ENCODE data around the gene MATN3. TPM values are rescaled to one million over a fixed set of nuclear protein-coding genes. Genes with fewer than 3 reads are reported as not detected.
A peak's percentile ranks its signal among the peaks of the same experiment; 100 is the strongest.

Gene MATN3
- total RNA-seq, 1 experiment from 2014 or later, result 2.8 TPM

DNA sequence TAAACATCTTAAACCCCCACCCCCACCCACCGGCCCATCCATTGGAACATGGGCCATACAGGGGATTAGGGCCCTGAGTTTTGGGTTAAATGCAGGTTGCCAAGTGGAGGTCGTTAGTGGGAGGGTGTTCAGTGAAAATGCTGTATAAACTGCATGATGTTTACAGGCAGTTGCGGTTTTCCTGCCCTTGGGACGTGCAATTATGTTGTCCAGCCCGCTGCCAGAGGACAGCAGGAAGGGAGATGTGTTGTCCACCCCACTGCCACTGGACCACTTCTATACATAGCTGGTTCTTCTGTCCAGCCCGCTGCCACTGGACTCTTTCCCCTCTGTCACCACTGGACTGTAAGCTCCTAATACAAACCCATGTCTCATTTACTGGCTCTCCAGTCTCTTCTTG lies 41.7 kb upstream of the MATN3 start:
- TF ChIP-seq, protein P1, sequence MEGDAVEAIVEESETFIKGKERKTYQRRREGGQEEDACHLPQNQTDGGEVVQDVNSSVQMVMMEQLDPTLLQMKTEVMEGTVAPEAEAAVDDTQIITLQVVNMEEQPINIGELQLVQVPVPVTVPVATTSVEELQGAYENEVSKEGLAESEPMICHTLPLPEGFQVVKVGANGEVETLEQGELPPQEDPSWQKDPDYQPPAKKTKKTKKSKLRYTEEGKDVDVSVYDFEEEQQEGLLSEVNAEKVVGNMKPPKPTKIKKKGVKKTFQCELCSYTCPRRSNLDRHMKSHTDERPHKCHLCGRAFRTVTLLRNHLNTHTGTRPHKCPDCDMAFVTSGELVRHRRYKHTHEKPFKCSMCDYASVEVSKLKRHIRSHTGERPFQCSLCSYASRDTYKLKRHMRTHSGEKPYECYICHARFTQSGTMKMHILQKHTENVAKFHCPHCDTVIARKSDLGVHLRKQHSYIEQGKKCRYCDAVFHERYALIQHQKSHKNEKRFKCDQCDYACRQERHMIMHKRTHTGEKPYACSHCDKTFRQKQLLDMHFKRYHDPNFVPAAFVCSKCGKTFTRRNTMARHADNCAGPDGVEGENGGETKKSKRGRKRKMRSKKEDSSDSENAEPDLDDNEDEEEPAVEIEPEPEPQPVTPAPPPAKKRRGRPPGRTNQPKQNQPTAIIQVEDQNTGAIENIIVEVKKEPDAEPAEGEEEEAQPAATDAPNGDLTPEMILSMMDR (conservative IDR thresholded peaks at IDR 0.05; ENCODE audit: low read depth, low read length), result no peak
- TF ChIP-seq EZH2 (IDR thresholded peaks at IDR 0.05; ENCODE audit: borderline replicate concordance, low read depth, low read length, poor library complexity, severe bottlenecking), result no peak
- ChIA-PET POLR2A (ENCODE audit: low non-redundant PET) (no interaction called here), CTCF (no interaction called here)
- BruUV-seq (replicated peaks), result no TSS peak
- no peaks in the 10 kb centered on the region for H3K36me3 ChIP-seq (ENCODE audit: insufficient read depth, low read length, poor library complexity, severe bottlenecking)
- no peak overlapping the region for H3K4me3 ChIP-seq (ENCODE audit: low read depth, low read length, poor library complexity, severe bottlenecking)
- intact Hi-C loops (cut with micrococcal nuclease; ENCODE audit: unreplicated experiment), result loop anchor here (5.0 kb wide), 1 partner anchor 152 kb away; the partner anchor contains the start of gene TTC32
- no peak for DNase-seq (ENCODE audit: low spot score)
- peaks cover 10% of the 10 kb centered on the region for H3K4me1 ChIP-seq (ENCODE audit: insufficient read depth, low read length, poor library complexity, severe bottlenecking)
- H3K27me3 ChIP-seq (replicated peaks; ENCODE audit: insufficient read depth, low read depth, low read length, poor library complexity), result no peaks in the 10 kb centered on the region
- H3K9me3 ChIP-seq (ENCODE audit: low read depth, low read length, poor library complexity, severe bottlenecking), result no peaks in the 10 kb centered on the region
- no peak overlapping the region for H3K27ac ChIP-seq (ENCODE audit: low read depth, low read length, poor library complexity, severe bottlenecking)

DNA sequence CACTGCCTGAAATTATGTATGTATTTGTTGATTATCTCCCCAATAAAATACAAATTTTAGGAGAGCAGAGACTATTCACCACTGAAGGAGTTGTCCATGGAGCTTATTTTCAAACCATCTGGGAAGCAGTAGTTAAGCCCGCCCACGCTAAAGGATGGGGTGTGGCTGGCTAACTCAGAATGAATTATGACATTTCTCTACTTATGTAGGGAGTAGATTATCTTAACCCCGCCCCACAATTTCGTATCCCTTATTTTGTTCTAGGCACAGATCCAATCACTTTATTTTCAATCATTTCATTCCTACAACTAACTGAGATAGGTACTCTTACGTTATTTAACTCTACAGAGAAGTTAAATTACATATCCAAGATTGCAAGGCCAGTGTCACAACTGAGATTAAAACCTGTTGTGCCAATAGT lies 40.4 kb upstream of the MATN3 start:
- DNase-seq (ENCODE audit: low spot score), result peak; percentile 88
- H3K4me3 ChIP-seq (ENCODE audit: low read depth, low read length, poor library complexity, severe bottlenecking), result peak overlapping the region; percentile 88
- TF ChIP-seq, protein P1 (conservative IDR thresholded peaks at IDR 0.05; ENCODE audit: low read depth, low read length), result no peak
- TF ChIP-seq EZH2 (IDR thresholded peaks at IDR 0.05; ENCODE audit: borderline replicate concordance, low read depth, low read length, poor library complexity, severe bottlenecking), result no peak
- H3K27me3 ChIP-seq (replicated peaks; ENCODE audit: insufficient read depth, low read depth, low read length, poor library complexity), result no peaks in the 10 kb centered on the region
- peak overlapping the region; percentile 99 for H3K27ac ChIP-seq (ENCODE audit: low read depth, low read length, poor library complexity, severe bottlenecking)
- H3K4me1 ChIP-seq (ENCODE audit: insufficient read depth, low read length, poor library complexity, severe bottlenecking), result peaks cover 23% of the 10 kb centered on the region
- ChIA-PET POLR2A (ENCODE audit: low non-redundant PET) (interaction anchor here (0.6 kb wide), 1 partner anchor 15 kb away, joined by 3 read pairs; no protein-coding TSS in a partner anchor), CTCF (interaction anchor here (1.3 kb wide), 1 partner anchor 97 kb away, joined by 3 read pairs; no protein-coding TSS in a partner anchor)
- no peaks in the 10 kb centered on the region for H3K36me3 ChIP-seq (ENCODE audit: insufficient read depth, low read length, poor library complexity, severe bottlenecking)
- H3K9me3 ChIP-seq (ENCODE audit: low read depth, low read length, poor library complexity, severe bottlenecking), result no peaks in the 10 kb centered on the region
- intact Hi-C loops (cut with micrococcal nuclease; ENCODE audit: unreplicated experiment), result loop anchor here (5.0 kb wide), 1 partner anchor 151 kb away; the partner anchor contains the start of gene TTC32
- no TSS peak for BruUV-seq (replicated peaks)

DNA sequence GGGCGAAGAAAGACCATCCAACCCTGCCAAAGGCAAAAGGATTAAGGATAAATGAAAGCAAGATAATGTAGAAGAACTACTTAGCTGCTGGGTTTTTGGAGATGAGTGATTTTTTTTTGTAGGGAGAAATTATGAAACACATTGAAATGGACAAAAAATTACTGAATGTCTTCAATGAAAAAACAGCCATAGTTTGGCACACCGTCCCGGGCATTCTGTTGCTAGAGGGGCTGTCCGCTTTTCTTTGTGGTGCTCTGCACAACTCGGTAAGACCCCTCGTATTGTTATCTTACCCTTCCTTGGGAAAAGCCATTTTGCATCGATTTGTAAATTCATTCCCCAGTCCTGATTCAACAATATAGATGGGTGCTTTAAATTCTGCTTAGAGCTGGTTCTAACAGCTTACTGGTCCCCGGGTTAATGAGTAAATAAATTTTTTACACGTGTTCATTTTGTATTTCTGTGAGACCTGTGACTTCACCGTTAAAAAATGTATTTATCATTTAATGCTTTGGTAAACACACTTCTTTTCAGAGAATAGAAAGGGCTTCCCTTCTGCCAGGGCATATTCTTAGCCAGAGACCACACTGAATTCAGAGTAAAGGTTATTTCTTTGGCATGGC lies 39.9 kb upstream of the MATN3 start:
- TSS peak; percentile 97 for BruUV-seq (replicated peaks)
- Histone ChIP-seq H3K9me3 (ENCODE audit: low read depth, low read length, poor library complexity, severe bottlenecking) (no peaks in the 10 kb centered on the region), H3K27ac (ENCODE audit: low read depth, low read length, poor library complexity, severe bottlenecking) (peak overlapping the region; percentile 99), H3K27me3 (replicated peaks; ENCODE audit: insufficient read depth, low read depth, low read length, poor library complexity) (no peaks in the 10 kb centered on the region), H3K4me1 (ENCODE audit: insufficient read depth, low read length, poor library complexity, severe bottlenecking) (peaks cover 24% of the 10 kb centered on the region), H3K36me3 (ENCODE audit: insufficient read depth, low read length, poor library complexity, severe bottlenecking) (no peaks in the 10 kb centered on the region), H3K4me3 (ENCODE audit: low read depth, low read length, poor library complexity, severe bottlenecking) (peak overlapping the region; percentile 88)
- intact Hi-C loops (cut with micrococcal nuclease; ENCODE audit: unreplicated experiment), result loop anchor here (5.0 kb wide), 1 partner anchor 150 kb away; the partner anchor contains the start of gene TTC32
- CTCF ChIA-PET, result interaction anchor here (1.3 to 1.4 kb wide), 2 partner anchors 37 to 97 kb away, joined by 3 to 9 read pairs; no protein-coding TSS in a partner anchor
- peak; percentile 15 for DNase-seq (ENCODE audit: low spot score)
- POLR2A ChIA-PET (ENCODE audit: low non-redundant PET), result interaction anchor here (0.6 kb wide), 1 partner anchor 15 kb away, joined by 3 read pairs; no protein-coding TSS in a partner anchor
- TF ChIP-seq, protein P1 (conservative IDR thresholded peaks at IDR 0.05; ENCODE audit: low read depth, low read length), result no peak
- no peak for TF ChIP-seq EZH2 (IDR thresholded peaks at IDR 0.05; ENCODE audit: borderline replicate concordance, low read depth, low read length, poor library complexity, severe bottlenecking)
